ENCODE results near the gene FMO5.

DNA sequence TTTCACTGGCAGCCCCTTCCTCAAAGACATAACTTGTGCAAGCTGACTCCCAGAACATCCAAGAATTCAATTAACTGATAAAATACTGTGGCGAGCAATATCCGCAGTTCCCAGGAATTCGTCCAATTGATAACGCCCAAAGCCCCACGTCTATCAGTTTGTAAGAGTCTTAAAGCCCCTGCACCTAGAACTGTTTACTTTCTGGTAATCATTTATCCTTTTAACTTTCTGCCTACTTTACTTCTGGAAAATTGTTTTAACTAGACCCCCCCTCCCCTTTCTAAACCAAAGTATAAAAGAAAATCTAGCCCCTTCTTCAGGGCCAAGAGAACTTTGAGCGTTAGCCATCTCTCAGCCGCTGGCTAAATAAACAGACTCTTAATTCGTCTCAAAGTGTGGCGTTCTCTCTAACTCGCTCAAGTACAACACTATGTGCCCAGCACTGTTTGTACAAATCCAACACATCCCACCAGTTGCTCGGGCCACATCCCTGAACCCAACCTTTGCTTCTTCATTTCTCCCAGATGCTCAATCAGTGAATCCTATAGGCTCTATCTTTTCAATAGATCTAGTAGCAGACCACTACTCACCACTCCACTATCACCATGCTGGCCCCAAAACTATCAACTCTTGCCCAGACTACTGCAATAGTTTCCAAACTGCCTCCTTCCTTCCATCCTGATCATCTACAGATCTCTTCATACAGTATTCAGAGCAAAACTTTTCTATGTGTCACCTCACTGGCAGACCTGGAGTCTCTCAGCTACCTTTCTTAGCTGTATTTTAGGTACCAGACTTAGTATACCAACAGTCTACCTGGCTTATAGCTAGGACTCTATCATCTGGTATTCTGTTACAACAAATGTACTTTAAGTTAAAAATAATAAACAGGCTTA lies 14.0 kb upstream of the FMO5 start:
- no peak for TF ChIP-seq CTCF (IDR thresholded peaks at IDR 0.05)
- TF ChIP-seq POLR2A (IDR thresholded peaks at IDR 0.05) = no peak

Measured in testis (tissue), 2 donors.